ENCODE data around the gene ITGA8.

ITGA8 gene

GRCh38 chr10:15718694-15719048, 1.1 kb downstream of the ITGA8 start:
- POLR2A ChIA-PET (ENCODE audit: low non-redundant PET), result no interaction called here
- no peak for TF ChIP-seq CTCF (conservative IDR thresholded peaks at IDR 0.05; ENCODE audit: low read depth)
- no peak for DNase-seq (ENCODE audit: low spot score)
- H3K27ac ChIP-seq, result no peak overlapping the region
- CTCF ChIA-PET, result no interaction called here

GRCh38 chr10:15715619-15716227, 4.0 kb downstream of the ITGA8 start:
- POLR2A ChIA-PET (ENCODE audit: low non-redundant PET), result no interaction called here
- no peak for DNase-seq (ENCODE audit: low spot score)
- no peak for TF ChIP-seq CTCF (conservative IDR thresholded peaks at IDR 0.05; ENCODE audit: low read depth)
- H3K27ac ChIP-seq, result no peak overlapping the region
- CTCF ChIA-PET, result no interaction called here

GRCh38 chr10:15714847-15715246, 4.9 kb downstream of the ITGA8 start:
- ChIA-PET POLR2A (ENCODE audit: low non-redundant PET) (no interaction called here), CTCF (no interaction called here)
- no peak for TF ChIP-seq CTCF (conservative IDR thresholded peaks at IDR 0.05; ENCODE audit: low read depth)
- no peak for DNase-seq (ENCODE audit: low spot score)
- no peak overlapping the region for H3K27ac ChIP-seq

- ChIA-PET POLR2A (ENCODE audit: low non-redundant PET) (no interaction called here), CTCF (no interaction called here)
- H3K27ac ChIP-seq, result no peak overlapping the region
- DNase-seq (ENCODE audit: low spot score), result no peak
- no peak for TF ChIP-seq CTCF (conservative IDR thresholded peaks at IDR 0.05; ENCODE audit: low read depth)
Observed at GRCh38 chr10:15712883-15713282, 6.8 kb downstream of the ITGA8 start.

GRCh38 chr10:15710455-15710854, 9.3 kb downstream of the ITGA8 start:
- TF ChIP-seq CTCF (conservative IDR thresholded peaks at IDR 0.05; ENCODE audit: low read depth), result no peak
- no peak overlapping the region for H3K27ac ChIP-seq
- DNase-seq (ENCODE audit: low spot score), result no peak
- ChIA-PET CTCF (interaction anchor here (1.1 kb wide), 1 partner anchor 16 kb away, joined by 3 read pairs; no protein-coding TSS in a partner anchor), POLR2A (ENCODE audit: low non-redundant PET) (no interaction called here)

- TF ChIP-seq CTCF (conservative IDR thresholded peaks at IDR 0.05; ENCODE audit: low read depth), result no peak
- no peak for DNase-seq (ENCODE audit: low spot score)
- ChIA-PET POLR2A (ENCODE audit: low non-redundant PET) (no interaction called here), CTCF (no interaction called here)
- H3K27ac ChIP-seq, result no peak overlapping the region
Observed at GRCh38 chr10:15705298-15705697, 14.4 kb downstream of the ITGA8 start.

- ChIA-PET CTCF (interaction anchor here (0.7 kb wide), 1 partner anchor 477 kb away, joined by 3 read pairs; no protein-coding TSS in a partner anchor), POLR2A (ENCODE audit: low non-redundant PET) (no interaction called here)
- no peak overlapping the region for H3K27ac ChIP-seq
- DNase-seq (ENCODE audit: low spot score), result no peak
- TF ChIP-seq CTCF (conservative IDR thresholded peaks at IDR 0.05; ENCODE audit: low read depth), result no peak
Observed at GRCh38 chr10:15704581-15704968, 15.1 kb downstream of the ITGA8 start.
